Stimulated activated CD4-positive, alpha-beta T cell treated with anti-CD3 and anti-CD28 coated beads, Interleukin-1b, Interleukin-23, amount 100 ng/mL, for 24 hours (primary cell): Measurements from ENCODE around the gene KIF1A.
"Not testable (repeated sequence)": the region's sequence is repeated elsewhere in the genome, so short reads cannot be mapped to it uniquely, and the experiment has no call there.

Experiments
- DNase-seq, 4 experiments: peaks; one replicate each; pipeline ENCODE4 v3.0.0-alpha.2; 2020; ENCODE audit warnings: low read depth in 4 of 4, low spot score in 1 of 4

KIF1A gene

DNA sequence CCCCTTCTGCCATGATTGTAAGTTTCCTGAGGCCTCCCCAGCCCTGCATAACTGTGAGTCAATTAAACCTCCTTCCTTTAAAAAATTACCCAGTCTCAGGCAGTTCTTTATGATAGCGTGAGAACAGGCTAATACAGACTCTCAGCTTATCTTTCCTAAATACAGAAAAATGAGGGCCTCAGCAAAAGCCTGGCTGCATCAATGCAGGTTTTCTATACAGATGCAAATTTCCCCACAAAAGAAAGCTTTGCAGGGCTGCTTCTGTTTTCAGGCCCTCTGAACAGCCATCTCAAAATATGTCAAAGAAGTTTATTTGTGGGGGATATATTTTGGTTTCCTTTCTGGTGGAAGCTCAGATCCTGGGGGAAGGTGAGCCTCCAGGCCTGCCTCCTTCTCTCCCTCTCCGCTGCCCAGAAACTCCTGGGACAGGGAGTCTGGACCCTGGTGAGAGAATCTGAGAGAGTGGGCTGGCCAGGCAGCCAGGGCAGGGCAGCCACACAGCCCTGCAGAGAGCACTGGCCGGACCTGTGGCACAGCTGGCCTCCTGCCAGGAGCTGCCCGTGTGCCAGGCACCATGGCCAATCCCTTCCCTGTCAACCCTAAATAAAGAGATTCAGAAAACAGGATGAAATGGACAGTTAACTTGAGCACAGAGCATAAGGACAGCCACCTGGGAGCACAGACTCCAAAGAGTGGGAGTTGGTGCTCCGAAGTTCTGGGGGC, 27.0 kb upstream of the KIF1A start:
- DNase-seq: no peak

DNA sequence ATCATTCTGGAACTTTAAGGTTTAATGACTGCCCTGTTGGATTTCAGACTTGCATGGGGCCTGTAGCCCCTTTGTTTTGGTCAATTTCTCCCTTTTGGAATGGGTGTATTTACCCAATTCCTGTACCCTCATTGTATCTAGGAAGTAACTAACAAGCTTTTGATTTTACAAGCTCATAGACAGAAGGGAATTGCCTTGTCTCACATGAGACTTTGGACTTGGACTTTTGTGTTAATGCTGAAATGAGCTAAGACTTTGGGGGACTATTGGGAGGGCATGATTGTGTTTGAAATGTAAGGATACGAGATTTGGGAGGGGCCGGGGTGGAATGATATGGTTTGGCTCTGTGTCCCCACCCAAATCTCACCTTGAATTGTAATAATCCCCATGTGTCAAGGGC, 26.3 kb upstream of the KIF1A start:
- DNase-seq: not testable (repeated sequence)

DNA sequence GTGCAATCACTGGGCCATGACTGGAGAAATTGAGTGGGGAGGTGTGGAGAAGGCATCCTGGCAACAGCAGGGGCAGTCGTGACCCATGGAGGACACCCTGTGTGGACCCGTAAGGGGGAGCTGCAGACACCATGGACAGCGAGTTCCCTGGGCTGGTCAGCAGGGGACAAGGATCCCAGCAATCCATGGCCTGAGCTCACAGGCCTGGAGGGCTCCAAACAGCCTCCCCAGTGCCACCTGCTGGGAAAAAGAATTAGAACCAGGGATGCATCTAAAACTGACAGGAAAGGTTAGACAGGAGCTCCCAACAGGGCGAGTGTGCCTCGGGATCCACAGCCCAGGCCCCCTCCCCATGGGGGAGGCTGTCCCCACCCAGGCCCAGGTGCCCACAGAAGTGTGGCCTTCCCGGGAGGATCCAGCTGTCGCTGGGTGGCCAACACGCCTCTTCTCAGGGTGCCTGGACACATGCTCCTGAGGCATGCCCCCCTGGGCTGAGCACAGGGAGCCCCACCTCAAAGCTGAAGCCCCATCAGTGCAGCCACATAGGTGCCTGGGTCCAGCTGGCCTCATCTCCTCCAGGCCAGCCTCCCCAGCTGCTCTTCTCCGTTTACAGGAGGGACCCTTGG, 20.5 kb upstream of the KIF1A start:
- DNase-seq: no peak

DNA sequence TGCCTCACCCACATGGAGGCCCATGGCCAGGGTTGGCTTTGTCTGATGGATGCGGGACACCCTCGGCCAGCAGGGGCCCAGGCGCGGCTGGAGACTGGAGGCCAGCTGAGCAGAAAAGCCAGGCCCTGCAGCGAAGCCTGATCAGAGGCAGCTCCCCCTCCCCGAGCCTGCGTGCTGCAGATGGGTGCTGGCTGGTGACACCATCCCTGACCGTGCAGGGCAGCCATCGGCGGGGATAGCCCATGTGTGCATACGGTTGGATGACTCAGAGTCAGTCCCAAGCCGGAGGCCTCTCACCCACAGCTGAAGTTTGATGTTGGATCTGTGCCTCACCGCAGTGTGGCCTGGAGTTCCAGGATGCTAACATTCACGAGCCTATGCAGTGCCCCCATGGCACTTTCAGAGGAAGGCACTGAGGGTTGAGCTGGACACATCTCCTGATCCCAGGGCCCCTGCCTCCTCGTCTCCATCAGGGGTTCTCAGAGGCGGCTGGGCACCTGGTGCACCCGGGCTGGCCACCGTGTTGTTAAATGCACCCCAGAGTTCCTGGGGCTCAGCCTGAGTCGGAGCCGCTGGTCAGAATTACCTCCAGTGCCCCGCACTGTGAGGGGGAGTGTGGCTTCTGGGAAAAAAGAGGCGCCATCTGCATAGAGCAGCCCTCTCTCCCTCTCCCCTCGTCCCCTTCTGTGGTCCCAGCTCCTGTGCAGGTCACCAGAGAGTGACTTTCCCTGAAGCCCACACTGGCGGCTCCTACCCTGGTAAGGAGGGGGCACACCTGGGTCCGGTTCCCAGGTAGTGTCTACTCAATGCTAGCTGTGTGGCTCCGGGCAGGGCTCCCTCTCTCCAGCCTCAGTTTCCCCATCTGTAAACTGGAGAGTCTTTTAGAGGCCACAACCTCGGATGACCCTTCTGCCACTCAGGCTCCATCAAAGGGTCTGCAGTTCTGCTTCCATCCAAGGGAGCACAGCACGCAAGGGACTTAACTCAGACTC, 19.4 kb upstream of the KIF1A start:
- DNase-seq: no peak

- DNase-seq: no peak
Measured at GRCh38 chr2:240837621-240838020, 17.6 kb upstream of the KIF1A start.

GRCh38 chr2:240836781-240837467, 16.9 kb upstream of the KIF1A start:
- DNase-seq: no peak

DNA sequence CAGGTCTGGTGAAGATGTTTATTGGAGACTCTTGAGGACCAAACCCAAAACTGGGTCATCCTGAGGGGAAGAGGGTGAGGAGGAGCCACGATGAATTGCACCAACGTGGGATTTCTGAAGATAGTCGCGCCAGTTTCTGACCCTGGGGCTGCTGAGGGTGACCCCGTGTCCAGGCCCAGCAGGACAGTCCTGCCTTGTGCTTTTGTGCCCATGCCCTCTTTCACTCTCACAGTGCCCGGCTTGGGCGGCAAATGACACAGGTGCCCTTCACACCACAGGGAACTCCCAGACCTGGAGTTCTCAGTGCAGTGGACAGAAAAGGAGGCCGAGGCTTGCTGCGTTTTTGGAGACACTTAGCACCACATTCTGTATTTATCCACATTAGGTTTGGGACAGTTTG, 15.5 kb upstream of the KIF1A start:
- DNase-seq: no peak

DNA sequence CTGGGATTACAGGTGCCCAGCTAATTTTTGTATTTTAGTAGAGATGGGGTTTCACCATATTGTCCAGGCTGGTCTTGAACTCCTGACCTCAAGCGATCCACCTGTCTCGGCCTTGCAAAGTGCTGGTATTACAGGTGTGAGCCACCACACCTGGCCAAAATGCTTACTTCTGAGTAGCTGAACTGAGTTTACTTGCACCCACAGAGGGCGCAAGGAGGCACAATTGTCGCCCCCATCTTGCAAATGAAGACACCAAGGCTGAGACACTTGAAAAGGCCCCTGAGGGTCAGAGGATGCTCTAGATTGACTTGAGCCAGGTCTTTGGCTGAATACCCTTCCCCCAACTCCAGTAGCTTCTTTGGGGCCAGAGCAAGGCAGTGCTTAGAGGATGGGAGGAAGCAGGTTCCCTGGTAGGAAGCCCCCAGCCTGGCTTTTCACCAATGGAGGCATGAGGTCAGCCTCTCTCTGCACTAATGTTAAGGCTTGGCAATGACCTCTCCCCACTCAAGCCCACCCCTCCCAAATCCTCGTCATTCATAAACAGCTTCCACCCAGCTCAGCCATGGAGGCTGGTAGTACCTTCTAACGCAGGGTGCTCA, 14.5 kb upstream of the KIF1A start:
- no peak for DNase-seq

DNA sequence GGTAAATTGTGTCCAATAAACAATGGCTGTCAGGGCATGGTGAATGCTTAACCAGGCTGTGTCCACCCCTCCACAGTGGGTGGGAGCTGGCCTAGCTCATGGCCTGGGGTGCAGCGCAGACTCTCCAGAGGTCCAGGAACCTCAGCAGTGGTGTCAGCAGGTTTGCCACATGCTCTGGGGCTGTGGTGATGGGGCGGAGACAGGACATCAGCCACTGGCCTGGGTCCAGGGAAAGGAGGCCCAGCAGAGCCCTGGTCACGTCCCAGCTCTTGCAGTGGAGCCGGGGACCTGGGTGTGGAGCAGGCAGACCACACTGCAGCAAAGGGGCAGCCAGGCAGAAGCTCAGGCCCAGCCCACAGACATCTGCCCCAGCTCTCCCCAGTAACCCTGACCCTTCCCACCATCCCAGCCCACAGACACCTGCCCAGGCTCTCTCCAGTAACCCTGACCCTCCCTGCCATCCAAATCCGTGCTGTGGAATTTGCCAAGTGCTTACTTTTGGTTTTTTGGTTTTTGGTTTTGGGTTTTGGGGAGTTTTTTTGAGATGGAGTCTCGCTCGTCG, 13.8 kb upstream of the KIF1A start:
- no peak for DNase-seq

DNA sequence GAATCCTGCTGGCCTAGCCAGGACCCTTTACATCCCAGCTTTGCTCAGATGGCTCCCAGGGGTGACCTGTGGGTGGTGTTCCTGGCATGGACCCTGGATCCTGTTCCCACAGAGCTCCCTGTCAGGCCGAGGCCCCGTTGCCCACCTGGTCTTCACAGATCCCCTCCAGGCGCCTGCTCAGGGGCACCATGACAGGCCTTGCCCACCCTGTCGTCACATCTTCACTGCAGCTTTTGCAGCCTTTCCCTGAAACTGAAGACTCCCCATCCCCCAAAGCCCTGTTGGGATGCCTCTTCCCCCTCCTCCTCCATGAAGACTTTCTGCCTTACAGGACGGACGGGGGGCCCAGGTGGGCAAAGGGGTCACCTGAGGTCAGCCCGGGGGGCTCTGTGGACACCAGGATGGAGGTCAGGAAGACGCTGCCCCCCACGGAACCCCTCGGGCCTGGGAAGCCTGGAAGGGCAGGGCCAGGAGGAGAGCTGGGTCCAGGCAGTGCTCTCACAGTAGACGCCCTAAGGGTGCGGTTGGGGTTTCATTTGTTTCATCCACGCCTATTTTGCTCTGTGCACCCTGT, 13.0 kb upstream of the KIF1A start:
- no peak for DNase-seq

- peak; percentile 85 to 93 (median 90) for DNase-seq
Measured at GRCh38 chr2:240832205-240832727, 12.2 kb upstream of the KIF1A start.

DNA sequence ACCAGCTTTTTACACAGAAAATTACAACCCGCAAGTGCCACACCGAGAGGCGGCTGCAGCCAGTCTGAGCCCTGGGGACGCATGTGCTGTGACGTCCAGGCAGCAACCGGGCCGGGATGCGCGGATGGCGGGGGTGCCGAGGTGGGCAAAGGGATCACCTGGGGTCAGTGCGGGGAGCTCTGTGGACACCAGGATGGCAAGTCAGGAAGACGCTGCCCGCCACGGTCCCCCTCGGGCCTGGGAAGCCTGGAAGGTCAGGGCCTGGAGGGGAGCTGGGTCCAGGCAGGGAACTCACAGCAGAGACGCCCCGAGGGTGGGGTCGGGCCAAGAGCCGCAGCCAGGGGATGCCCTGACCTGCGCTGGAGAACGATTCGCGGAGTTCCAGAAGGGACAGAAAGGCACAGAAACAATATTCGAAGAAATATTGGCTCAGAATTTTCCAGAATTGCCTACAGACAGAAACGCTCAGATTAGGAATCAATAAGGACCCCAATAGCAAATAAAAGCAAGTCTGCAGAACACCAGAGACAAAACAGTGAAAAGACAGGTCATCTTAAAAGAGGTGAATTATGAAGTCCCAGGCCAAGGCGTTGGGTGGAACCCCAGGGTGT, 11.7 kb upstream of the KIF1A start:
- DNase-seq: no peak

DNA sequence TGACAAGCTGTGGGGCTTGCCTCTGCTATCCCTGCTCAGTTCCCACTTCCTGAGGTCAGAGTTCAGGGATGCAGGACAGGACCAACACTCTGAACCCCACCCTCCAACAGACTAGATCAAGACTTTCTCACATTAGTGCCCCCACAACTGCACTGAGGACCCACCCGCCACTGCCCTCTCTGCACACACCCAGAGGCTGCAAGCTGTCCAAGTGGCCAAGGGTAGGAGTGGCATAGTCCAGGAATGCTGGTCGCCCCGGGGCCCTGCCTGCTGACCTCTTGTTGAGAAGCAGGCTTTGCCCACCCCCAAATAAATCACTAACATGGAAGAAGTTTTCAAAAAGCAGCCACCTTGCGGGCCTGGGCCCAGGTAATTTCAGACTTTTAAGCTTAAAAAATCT, 5.5 kb upstream of the KIF1A start:
- DNase-seq: no peak

GRCh38 chr2:240823449-240824336, 3.7 kb upstream of the KIF1A start:
- DNase-seq: no peak

DNA sequence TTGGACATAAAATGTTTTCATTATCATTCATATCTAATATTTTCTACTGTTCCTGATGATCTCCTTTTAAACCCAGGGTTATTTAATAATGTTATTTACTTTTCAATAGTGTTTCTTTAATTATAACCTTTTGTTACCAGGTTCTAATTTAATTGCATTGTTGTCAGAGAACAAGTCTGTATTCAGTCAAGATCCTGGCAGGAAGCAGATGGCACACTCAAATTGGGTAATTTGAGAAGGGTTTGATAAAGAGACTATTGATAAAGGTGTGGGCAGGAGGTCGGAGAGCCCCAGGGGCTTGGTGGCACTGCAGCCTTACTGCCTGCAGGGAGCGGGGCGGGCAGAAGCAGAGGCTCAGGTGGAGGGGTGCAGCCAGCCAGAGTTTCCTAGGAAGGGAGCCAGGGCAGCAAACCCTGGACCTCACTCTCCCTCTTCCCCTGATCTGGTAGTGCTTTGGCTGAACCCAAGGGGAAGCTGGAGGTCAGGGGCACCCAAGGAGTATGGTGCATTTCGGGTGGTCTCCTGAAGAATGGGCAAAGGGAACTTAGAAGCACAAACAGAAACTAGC, 2.3 kb upstream of the KIF1A start:
- DNase-seq: no peak

- no peak for DNase-seq
Measured at GRCh38 chr2:240821429-240821778, 1.4 kb upstream of the KIF1A start.

DNA sequence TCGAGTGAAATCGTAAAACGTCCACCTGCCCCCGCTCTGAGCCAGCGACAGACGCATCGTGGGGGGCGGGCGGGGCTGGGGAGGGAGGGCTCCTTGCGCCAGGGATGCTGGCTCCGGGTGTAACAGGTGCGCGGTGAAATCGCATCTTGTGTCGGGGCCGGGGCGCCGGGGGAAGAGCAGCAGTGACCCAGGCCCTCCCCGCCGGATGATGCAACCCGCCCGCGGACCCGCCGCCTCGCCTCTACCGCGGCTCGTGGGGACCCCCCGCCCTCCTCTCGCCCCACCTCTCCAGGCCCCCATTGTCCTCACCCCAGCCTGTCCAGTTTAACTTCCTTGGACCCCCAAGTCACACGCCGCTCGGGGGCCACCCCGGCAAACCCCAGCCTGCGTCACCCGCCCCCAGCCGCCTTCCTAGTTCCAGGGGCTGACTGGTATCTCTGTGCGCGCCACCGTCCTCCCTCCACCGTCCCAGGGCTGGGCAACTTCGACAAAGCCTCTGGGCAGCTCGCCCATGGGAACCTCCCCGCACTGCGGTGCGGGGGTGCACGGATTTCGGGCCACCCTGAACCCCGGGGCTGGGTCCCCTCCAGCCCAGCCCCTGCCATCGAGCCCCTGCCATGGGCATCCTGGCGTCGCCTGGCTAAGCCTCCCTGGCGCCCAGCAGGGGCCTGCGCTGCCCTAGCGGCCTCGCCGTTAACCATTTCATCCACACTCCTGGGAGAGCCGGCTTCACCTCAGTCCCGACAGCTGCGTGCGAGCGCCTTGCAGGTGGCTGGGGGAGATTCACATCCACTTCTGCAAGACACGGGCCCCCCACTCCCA, 799 bp upstream of the KIF1A start:
- DNase-seq: no peak
